SK-N-SH treated with all-trans-retinoic acid at 6 μM for 48 hours (cell line): ENCODE data around the gene DTX1.

Experiments
- ATAC-seq: fragments of 200-7000 bp; cut with Tn5 transposase; 3 replicates; pipeline ENCODE4 v1.9.1; 2020; ENCODE audit warnings: mild to moderate bottlenecking, moderate library complexity
- ARNTL ChIP-seq: fragments of 450-650 bp; formaldehyde crosslinking; IDR thresholded peaks from 2 replicates; pipeline ENCODE4 v1.5.0; 2020; ENCODE audit warnings: low read depth, mild to moderate bottlenecking, moderate library complexity, borderline replicate concordance
- BACH2 ChIP-seq: fragments of 250-450 bp; sonication (Bioruptor Pico); IDR thresholded peaks from 2 replicates; pipeline ENCODE4 v1.9.0; 2021; ENCODE audit warnings: mild to moderate bottlenecking, borderline replicate concordance
- CREB5 ChIP-seq: fragments of 250-450 bp; sonication (Bioruptor Pico); IDR thresholded peaks from 2 replicates; pipeline ENCODE4 v1.5.1; 2020; ENCODE audit warnings: low read depth, mild to moderate bottlenecking, moderate library complexity
- CSDC2 ChIP-seq: fragments of 250-450 bp; sonication (Bioruptor Pico); IDR thresholded peaks from 2 replicates; pipeline ENCODE4 v1.5.0; 2020; ENCODE audit warnings: mild to moderate bottlenecking, moderate library complexity
- ESRRG ChIP-seq: fragments of 250-450 bp; sonication (Bioruptor Pico); IDR thresholded peaks from 2 replicates; pipeline ENCODE4 v1.6.1; 2021; ENCODE audit warnings: mild to moderate bottlenecking
- ISL1 ChIP-seq: fragments of 250-450 bp; sonication (Bioruptor Pico); IDR thresholded peaks from 2 replicates; pipeline ENCODE4 v2.1.2; 2022; ENCODE audit warnings: mild to moderate bottlenecking, moderate library complexity
- RARB ChIP-seq: fragments of 250-450 bp; sonication (Bioruptor Pico); IDR thresholded peaks from 2 replicates; pipeline ENCODE4 v1.8.0; 2021; ENCODE audit warnings: mild to moderate bottlenecking, moderate library complexity
- SNAI2 ChIP-seq: fragments of 250-450 bp; sonication (Bioruptor Pico); IDR thresholded peaks from 2 replicates; pipeline ENCODE4 v1.5.0; 2020; ENCODE audit warnings: mild to moderate bottlenecking, moderate library complexity
- TCF4 ChIP-seq: fragments of 250-450 bp; sonication (Bioruptor Pico); IDR thresholded peaks from 2 replicates; pipeline ENCODE4 v1.8.0; 2021; ENCODE audit warnings: mild to moderate bottlenecking, moderate library complexity, borderline replicate concordance
- TOX ChIP-seq: fragments of 250-450 bp; sonication (Bioruptor Pico); IDR thresholded peaks from 2 replicates; pipeline ENCODE4 v1.8.0; 2021; ENCODE audit warnings: mild to moderate bottlenecking, moderate library complexity, borderline replicate concordance
- ZC3H10 ChIP-seq: fragments of 250-450 bp; sonication (Bioruptor Pico); IDR thresholded peaks from 2 replicates; pipeline ENCODE4 v1.5.1; 2021; ENCODE audit warnings: mild to moderate bottlenecking, moderate library complexity
- ZFP3 ChIP-seq: fragments of 250-450 bp; sonication (Bioruptor Pico); IDR thresholded peaks from 2 replicates; pipeline ENCODE4 v1.5.0; 2020; ENCODE audit warnings: mild to moderate bottlenecking, moderate library complexity
- ZFP30 ChIP-seq: fragments of 450-650 bp; formaldehyde crosslinking; IDR thresholded peaks from 2 replicates; pipeline ENCODE4 v1.5.0; 2022; ENCODE audit warnings: mild to moderate bottlenecking, moderate library complexity
- ZNF565 ChIP-seq: fragments of 450-650 bp; formaldehyde crosslinking; conservative IDR thresholded peaks from 2 replicates; pipeline ENCODE4 v1.5.0; 2020; ENCODE audit warnings: low read depth, mild to moderate bottlenecking, moderate library complexity
- ZNF70 ChIP-seq: fragments of 450-650 bp; formaldehyde crosslinking; IDR thresholded peaks from 2 replicates; pipeline ENCODE4 v1.5.0; 2020; ENCODE audit warnings: mild to moderate bottlenecking, moderate library complexity
- ZNF8 ChIP-seq: fragments of 450-650 bp; formaldehyde crosslinking; IDR thresholded peaks from 2 replicates; pipeline ENCODE4 v1.5.0; 2020; ENCODE audit warnings: mild to moderate bottlenecking, moderate library complexity
- TF ChIP-seq, protein P1 (sequence below): fragments of 250-450 bp; sonication (Bioruptor Pico); IDR thresholded peaks from 2 replicates; pipeline ENCODE4 v1.5.1; 2021; ENCODE audit warnings: mild to moderate bottlenecking, moderate library complexity
- TF ChIP-seq, protein P2 (sequence below): fragments of 250-450 bp; sonication (Bioruptor Pico); IDR thresholded peaks from 2 replicates; pipeline ENCODE4 v1.5.0; 2020; ENCODE audit warnings: mild to moderate bottlenecking, moderate library complexity
- TF ChIP-seq, protein P3 (sequence below): fragments of 250-450 bp; sonication (Bioruptor Pico); IDR thresholded peaks from 2 replicates; pipeline ENCODE4 v1.8.0; 2020; ENCODE audit warnings: mild to moderate bottlenecking, moderate library complexity, borderline replicate concordance
- TF ChIP-seq, protein P4 (sequence below): fragments of 250-450 bp; sonication (Bioruptor Pico); IDR thresholded peaks from 2 replicates; pipeline ENCODE4 v1.8.0; 2021; ENCODE audit warnings: low read depth, mild to moderate bottlenecking, moderate library complexity, borderline replicate concordance

The DTX1 gene

GRCh38 chr12:113109872-113110599 is 53.5 kb downstream of the DTX1 start:
- ATAC-seq: no peak
- TF ChIP-seq BACH2 (CRISPR knock-in tag) (no peak), ZC3H10 (CRISPR knock-in tag) (no peak), ZFP30 (CRISPR knock-in tag) (no peak), ESRRG (no peak), ARNTL (no peak), TCF4 (no peak), ISL1 (CRISPR knock-in tag) (no peak), SNAI2 (CRISPR knock-in tag) (no peak), TOX (no peak)
- TF ChIP-seq, protein P1, sequence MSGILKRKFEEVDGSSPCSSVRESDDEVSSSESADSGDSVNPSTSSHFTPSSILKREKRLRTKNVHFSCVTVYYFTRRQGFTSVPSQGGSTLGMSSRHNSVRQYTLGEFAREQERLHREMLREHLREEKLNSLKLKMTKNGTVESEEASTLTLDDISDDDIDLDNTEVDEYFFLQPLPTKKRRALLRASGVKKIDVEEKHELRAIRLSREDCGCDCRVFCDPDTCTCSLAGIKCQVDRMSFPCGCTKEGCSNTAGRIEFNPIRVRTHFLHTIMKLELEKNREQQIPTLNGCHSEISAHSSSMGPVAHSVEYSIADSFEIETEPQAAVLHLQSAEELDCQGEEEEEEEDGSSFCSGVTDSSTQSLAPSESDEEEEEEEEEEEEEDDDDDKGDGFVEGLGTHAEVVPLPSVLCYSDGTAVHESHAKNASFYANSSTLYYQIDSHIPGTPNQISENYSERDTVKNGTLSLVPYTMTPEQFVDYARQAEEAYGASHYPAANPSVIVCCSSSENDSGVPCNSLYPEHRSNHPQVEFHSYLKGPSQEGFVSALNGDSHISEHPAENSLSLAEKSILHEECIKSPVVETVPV (CRISPR knock-in tag): no peak

DNA sequence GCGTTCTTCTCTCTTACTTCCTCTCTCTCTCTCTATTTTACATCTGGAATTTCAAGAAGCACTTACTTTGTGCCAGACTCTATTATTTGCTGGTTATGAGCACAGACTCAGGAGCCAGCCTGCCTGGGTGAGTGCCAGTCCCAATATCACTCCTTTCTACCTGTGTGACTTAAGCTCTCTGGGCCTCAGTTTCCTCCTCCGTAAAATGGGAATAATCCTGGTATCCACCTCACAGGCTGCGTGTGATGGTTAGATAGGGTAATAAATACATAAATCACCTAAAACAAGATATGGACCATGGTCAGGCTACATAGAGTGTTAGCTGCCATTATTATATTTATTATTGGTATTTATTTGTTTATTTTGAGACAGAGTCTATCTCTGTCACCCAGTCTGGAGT is 54.7 kb downstream of the DTX1 start:
- TF ChIP-seq ZNF8 (CRISPR knock-in tag): no peak
- TF ChIP-seq, protein P1 (CRISPR knock-in tag): no peak
- TF ChIP-seq ZFP3 (CRISPR knock-in tag): no peak
- no peak for TF ChIP-seq CSDC2
- no peak for TF ChIP-seq BACH2 (CRISPR knock-in tag)
- no peak for TF ChIP-seq RARB (CRISPR knock-in tag)
- no peak for TF ChIP-seq ZFP30 (CRISPR knock-in tag)
- TF ChIP-seq ZNF565 (CRISPR knock-in tag): no peak
- TF ChIP-seq, protein P2, sequence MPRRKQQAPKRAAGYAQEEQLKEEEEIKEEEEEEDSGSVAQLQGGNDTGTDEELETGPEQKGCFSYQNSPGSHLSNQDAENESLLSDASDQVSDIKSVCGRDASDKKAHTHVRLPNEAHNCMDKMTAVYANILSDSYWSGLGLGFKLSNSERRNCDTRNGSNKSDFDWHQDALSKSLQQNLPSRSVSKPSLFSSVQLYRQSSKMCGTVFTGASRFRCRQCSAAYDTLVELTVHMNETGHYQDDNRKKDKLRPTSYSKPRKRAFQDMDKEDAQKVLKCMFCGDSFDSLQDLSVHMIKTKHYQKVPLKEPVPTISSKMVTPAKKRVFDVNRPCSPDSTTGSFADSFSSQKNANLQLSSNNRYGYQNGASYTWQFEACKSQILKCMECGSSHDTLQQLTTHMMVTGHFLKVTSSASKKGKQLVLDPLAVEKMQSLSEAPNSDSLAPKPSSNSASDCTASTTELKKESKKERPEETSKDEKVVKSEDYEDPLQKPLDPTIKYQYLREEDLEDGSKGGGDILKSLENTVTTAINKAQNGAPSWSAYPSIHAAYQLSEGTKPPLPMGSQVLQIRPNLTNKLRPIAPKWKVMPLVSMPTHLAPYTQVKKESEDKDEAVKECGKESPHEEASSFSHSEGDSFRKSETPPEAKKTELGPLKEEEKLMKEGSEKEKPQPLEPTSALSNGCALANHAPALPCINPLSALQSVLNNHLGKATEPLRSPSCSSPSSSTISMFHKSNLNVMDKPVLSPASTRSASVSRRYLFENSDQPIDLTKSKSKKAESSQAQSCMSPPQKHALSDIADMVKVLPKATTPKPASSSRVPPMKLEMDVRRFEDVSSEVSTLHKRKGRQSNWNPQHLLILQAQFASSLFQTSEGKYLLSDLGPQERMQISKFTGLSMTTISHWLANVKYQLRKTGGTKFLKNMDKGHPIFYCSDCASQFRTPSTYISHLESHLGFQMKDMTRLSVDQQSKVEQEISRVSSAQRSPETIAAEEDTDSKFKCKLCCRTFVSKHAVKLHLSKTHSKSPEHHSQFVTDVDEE: no peak
- TF ChIP-seq CREB5 (CRISPR knock-in tag): no peak
- no peak for ATAC-seq

- no peak for ATAC-seq
- TF ChIP-seq, protein P3, sequence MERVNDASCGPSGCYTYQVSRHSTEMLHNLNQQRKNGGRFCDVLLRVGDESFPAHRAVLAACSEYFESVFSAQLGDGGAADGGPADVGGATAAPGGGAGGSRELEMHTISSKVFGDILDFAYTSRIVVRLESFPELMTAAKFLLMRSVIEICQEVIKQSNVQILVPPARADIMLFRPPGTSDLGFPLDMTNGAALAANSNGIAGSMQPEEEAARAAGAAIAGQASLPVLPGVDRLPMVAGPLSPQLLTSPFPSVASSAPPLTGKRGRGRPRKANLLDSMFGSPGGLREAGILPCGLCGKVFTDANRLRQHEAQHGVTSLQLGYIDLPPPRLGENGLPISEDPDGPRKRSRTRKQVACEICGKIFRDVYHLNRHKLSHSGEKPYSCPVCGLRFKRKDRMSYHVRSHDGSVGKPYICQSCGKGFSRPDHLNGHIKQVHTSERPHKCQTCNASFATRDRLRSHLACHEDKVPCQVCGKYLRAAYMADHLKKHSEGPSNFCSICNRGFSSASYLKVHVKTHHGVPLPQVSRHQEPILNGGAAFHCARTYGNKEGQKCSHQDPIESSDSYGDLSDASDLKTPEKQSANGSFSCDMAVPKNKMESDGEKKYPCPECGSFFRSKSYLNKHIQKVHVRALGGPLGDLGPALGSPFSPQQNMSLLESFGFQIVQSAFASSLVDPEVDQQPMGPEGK (CRISPR knock-in tag): no peak
- TF ChIP-seq, protein P2: no peak
- TF ChIP-seq TCF4 (no peak), RARB (CRISPR knock-in tag) (no peak), ZNF70 (CRISPR knock-in tag) (no peak), CSDC2 (no peak), ISL1 (CRISPR knock-in tag) (no peak)
- TF ChIP-seq, protein P1 (CRISPR knock-in tag): no peak
- TF ChIP-seq, protein P4, sequence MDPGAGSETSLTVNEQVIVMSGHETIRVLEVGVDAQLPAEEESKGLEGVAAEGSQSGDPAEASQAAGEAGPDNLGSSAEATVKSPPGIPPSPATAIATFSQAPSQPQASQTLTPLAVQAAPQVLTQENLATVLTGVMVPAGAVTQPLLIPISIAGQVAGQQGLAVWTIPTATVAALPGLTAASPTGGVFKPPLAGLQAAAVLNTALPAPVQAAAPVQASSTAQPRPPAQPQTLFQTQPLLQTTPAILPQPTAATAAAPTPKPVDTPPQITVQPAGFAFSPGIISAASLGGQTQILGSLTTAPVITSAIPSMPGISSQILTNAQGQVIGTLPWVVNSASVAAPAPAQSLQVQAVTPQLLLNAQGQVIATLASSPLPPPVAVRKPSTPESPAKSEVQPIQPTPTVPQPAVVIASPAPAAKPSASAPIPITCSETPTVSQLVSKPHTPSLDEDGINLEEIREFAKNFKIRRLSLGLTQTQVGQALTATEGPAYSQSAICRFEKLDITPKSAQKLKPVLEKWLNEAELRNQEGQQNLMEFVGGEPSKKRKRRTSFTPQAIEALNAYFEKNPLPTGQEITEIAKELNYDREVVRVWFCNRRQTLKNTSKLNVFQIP: no peak
These were observed 55.7 kb downstream of the DTX1 start for GRCh38 chr12:113112043-113112899.
